HG02759 (cell line): Measurements from ENCODE around the gene ARHGEF17.

ENCODE experiments used
- ATAC-seq: cut with Tn5 transposase; IDR thresholded peaks from one replicate; pipeline ENCODE4 v1.9.1; 2021; ENCODE audit warnings: mild to moderate bottlenecking, moderate library complexity; ENCODE audit not compliant: unreplicated experiment

The ARHGEF17 gene

DNA sequence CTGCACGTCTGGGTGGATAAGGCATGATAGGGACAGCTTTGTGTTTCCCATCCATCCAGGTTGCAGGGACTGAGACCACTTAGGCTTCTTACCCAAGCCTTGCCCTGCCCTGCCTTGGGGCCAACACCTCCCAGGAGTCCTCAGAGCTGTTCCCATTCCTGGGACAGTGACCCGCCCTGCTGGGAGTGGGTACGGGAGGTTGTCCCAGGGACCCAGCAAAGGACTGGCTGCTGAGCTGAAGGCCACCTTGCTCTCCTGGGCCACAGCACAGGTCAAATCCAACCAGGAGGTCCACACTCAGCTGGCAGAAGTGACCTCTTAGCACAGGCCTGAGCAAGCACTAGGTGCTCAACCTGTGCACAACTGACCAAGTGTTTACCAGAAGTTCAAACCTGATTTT is 16.9 kb upstream of the ARHGEF17 start:
- ATAC-seq: no peak

GRCh38 chr11:73291781-73292524 is 16.1 kb upstream of the ARHGEF17 start:
- no peak for ATAC-seq

DNA sequence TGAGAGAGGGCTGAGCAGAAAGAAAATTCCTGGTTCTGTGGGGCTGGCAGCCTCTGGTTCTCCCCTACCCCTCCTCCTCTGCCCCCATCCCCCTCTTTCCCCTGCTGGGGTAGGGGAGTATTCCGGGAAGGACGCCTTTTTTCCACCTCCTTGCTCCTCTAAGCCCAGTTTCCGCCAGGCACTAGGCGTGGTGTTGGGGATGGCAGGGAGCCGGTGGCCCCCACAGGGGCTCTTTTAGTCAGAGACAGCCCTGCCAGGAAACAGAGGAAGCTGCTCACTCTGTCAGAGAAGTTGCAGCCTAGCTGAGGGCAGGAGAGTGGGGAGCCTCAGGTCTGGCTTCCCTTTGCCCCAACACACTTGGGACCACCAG is 15.6 kb upstream of the ARHGEF17 start:
- no peak for ATAC-seq

DNA sequence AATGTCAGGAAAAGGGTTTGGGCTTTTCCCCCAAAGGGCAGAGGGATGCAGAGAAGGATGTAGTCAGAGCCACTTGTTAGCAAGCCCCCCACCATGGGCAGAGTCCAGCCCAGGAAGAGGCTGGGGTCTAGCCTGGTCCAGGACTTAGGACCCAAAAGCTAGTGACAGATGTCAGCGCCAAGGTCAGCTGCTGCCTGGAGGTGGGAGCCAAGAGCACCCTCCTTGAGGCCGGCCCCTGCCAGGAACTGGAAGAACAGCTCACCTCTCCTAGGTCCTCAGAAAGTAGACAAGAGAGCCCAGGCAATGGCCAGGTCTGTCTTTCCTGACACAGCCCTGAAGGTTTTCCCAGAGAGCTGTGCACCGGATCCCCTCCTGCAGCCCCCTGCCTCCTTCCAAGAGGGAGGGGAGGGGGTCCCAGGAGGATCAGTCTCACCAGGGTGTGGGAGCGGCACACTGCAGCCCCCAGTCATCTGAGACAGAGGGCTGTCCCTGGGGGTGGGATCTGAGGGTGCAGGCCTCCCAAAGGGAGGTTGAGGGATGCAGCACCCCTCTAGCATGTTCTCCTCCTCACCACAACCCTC is 14.6 kb upstream of the ARHGEF17 start:
- no peak for ATAC-seq

- no peak for ATAC-seq
Measured at GRCh38 chr11:73294604-73295003, 13.5 kb upstream of the ARHGEF17 start.

GRCh38 chr11:73295241-73295995 is 12.7 kb upstream of the ARHGEF17 start:
- no peak for ATAC-seq

DNA sequence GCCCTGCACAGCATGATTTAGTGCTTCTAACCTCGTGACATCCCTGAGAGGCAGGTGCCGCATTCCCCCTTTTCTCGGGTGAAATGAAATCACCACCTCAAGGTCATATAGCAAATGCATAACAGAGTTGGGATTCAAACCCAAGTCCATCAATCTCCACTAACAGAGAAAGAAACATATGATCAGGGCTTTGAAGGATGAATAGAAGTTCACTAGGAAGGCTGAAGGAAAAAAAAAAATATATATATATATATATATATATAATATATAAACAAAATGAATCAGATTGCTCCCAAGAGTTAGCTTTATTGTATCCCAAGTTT is 12.1 kb upstream of the ARHGEF17 start:
- ATAC-seq: no peak

GRCh38 chr11:73296501-73297230 is 11.4 kb upstream of the ARHGEF17 start:
- ATAC-seq: no peak

DNA sequence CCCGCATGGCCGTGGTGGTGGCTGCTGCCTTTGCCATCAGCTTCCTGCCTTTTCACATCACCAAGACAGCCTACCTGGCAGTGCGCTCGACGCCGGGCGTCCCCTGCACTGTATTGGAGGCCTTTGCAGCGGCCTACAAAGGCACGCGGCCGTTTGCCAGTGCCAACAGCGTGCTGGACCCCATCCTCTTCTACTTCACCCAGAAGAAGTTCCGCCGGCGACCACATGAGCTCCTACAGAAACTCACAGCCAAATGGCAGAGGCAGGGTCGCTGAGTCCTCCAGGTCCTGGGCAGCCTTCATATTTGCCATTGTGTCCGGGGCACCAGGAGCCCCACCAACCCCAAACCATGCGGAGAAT is 10.9 kb upstream of the ARHGEF17 start:
- no peak for ATAC-seq

DNA sequence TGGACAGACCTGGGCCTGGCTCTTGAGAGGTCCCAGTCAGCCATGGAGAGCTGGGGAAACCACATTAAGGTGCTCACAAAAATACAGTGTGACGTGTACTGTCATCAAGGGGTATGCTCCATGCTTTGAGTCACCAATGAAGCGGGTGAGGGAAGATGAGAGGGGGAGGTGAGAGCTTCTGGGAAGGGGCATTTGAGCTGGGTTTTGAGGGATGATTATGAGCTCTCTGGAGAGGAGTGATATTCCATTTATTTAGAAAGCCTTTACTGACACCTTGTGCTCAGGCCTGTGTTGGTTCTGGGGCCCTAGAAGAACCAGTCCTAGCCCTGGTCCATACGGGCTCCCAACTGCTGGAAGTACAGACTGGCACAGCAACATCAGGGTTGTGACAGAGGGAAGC is 10.4 kb upstream of the ARHGEF17 start:
- ATAC-seq: no peak

GRCh38 chr11:73298233-73298632 is 9.8 kb upstream of the ARHGEF17 start:
- ATAC-seq: no peak

DNA sequence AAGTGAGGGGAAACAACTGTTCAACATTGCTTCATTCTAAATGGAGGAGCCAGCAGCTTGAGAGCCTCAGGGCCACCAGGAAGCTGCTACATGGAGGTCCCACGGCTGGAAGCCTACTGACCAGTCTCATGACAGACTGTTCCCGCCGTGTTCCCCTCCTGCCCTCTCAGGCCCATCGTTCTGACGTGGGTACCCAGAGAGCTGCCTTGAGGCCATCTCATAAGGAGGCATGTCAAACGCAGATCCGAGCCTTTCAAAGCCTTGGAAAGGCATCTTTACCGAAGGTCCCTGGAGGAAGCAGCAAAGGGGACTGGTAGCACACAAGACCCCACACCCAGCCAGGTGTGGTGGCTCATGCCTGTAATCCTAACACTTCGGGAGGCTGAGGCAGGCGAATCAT is 8.3 kb upstream of the ARHGEF17 start:
- no peak for ATAC-seq

DNA sequence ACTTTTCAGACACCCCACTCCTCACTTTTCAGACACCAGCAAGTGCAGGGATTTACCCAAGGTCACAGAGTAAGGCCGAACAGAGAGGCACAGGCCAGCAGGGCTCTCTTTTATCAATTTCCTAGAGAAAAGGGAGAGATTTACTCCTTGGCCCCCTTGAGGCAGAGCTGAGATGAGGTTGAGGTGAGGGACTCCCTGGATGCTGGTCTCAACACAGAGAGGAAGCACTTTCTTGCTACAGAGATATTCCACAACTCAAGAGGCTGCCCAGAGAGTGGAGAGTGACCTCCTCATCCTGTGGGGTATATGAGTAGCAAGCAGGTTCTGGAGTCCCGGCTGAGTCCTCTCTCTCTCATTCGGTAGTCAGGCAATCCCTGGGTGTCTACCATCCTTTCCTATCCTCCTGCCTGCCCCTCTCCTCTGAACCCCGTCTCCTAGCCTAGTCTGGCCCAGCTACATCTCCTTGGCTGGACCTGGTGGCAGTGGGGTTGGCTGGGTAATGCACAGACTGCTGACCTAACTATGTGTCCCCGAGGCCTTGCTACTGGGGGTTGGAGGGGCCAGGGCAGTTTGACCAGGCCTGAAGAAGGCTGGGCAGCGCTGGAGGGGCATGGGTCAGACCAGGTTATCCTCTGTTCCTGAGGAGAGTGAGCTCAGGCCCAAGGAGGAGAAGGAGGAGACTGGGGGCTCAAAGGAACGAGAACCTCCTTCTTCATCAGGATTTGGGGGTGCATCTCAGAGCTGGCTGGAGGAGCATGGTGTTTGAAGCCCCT is 1.8 kb upstream of the ARHGEF17 start:
- no peak for ATAC-seq

DNA sequence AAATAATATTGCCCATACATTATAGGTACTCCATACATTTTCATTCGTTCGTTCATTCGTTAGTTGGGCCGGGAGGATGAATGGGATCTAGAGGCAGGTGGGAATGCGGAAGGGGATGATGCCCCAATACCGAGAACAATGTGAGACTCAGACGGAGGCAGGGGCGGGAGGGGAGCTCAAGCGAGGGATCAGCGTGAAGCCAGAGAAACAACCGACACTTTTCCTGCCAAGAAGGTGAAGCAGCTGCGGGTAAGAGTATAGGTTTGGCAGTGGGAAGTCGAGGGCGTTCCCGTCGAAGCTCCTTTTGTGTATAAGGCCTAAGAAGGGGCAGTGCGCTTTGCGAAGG is 1.1 kb upstream of the ARHGEF17 start:
- no peak for ATAC-seq

GRCh38 chr11:73307323-73308002 is 613 bp upstream of the ARHGEF17 start:
- peak; percentile 64 for ATAC-seq

GRCh38 chr11:73308961-73309919 is 1.2 kb downstream of the ARHGEF17 start:
- no peak for ATAC-seq

GRCh38 chr11:73310076-73310475 is 2.0 kb downstream of the ARHGEF17 start:
- ATAC-seq: no peak

GRCh38 chr11:73310661-73311393 is 2.8 kb downstream of the ARHGEF17 start:
- ATAC-seq: no peak

DNA sequence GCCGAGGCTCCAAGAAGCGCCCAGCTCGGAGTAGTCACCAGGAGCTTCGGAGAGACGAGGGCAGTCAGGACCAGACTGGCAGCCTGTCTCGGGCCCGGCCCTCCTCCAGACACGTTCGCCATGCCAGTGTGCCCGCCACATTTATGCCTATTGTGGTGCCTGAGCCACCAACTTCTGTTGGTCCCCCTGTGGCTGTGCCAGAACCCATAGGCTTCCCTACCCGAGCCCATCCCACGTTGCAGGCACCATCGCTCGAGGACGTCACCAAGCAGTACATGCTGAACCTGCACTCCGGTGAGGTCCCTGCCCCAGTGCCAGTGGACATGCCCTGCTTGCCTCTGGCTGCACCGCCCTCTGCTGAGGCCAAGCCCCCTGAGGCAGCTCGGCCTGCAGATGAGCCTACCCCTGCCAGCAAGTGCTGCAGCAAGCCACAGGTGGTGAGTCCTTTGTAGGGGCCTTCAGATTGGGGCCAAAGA is 3.4 kb downstream of the ARHGEF17 start:
- no peak for ATAC-seq
